NCI-H774 (cell line): ENCODE measurements around the gene SH3D19.

Experiments used
- DNase-seq: peaks from one replicate; lab custom pipeline; 2025; lab: John Stamatoyannopoulos, UW

SH3D19 gene

DNA sequence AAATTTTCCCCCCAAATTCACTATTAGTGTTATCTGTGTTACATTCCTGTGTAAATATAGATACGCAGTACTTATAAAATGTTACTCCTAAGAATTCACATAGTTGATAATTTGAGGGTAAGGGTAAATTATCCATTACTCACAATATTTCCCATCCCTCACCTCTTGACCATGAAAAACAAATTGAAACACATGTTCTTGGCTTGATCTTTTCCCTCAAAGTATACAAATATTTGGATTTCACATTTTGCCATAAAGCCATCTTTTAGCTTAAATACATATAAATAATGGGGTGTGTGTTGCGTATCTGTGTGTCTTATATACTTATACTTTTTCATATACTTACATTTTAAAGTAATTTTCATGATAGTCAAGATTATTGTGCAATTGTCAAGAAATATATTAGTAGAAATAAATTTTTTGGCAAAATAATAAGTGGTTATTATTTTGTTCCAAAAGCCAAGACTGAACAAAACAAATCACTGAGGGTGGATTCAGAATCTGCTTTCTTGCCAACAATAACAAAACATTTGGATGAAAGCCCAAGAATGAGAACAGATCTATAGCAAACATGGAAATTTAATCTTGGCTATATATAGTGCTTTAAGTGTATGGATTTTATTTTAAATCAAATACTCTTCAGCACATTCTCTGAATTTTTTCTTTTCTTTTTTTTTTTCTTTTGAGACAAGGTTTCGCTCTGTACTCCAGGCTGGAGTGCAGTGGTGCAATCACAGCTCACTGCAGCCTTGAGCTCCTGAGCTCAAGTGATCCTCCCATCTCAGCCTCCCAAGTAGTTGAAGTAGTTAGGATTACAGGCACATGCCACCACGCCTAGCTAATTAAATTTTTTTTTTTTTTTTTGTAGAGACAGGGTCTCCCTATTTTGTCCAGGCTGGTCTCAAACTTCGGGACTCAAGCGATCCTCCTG, 97.0 kb downstream of the SH3D19 start:
- DNase-seq = no peak

DNA sequence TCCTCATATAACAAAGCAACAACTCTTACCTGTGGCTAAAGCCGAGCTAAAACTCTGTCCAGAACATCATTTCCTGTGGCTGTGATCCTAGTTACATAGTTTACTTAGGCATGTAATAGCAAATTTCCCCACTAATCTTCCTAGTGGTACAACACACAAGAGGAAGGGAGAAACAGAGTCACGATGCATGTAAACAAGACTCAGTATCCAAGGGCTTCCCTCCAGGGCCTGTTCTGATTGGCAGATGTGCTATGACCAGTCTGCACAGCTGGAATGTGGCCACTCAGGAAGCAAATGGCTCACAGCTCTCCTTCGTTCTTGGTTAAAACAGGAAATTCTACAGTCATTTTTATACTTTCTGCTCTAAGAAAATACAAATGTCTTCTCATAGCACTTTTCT, 97.7 kb downstream of the SH3D19 start:
- no peak for DNase-seq

DNA sequence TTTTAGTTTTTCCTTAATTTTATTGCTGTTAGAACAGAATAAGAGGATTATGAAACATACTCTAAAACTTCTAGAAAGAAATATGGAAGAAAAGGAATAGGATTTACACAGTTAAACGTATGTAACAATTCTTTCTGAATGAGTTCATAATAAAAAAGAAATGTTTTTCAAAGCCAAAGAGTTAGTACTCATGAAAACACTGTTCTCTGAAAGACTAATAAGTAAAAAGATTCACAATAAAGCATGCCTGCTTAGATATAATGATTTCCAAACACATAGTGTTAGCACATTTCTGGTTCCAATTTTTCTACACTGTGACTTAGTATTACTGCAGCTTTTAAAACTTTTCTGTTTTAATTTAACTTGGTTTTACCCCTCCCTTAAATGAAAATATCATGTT, 98.2 kb downstream of the SH3D19 start:
- no peak for DNase-seq

DNA sequence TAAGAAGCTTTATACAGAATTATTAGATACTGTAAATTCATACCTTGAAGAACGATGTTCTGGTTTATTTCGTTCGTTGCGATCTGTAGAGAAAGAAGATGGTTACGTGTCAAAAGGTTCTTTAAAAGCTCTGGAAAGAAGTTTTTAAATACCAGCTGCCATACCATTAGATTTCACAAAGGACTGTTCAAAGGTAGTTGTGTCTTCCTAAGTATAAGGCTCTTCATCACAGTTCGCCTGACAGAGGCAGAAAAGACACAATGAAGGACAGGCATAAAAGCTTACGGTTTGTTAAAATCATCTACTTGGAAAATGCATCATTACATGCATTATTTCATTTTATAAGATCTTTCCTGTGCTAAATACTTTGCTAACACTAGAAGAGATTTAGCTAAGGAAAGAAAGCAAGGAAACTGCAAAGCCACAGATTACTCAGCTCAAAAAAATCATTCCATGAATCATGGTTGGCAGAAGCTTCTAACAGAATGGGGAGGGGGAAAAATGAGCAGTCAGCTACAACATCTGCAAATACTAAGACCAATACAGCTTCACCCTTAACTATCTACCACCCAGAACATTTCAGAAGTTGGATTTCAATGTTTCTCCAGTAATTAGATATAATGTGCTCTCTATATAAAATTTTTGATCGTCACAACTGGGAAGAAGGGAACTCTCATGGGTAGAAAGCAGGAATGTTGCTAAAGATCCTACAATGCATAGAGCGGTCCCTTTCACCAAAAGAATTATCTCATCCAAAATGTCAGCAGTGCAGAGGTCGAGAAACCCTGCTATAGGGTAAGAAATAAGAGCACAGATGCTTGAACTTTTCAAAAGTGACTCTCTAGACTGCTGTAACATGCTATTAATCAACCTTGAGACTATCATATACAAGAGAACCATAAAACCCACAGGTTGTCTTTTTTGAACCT, 99.1 kb downstream of the SH3D19 start:
- DNase-seq = no peak

DNA sequence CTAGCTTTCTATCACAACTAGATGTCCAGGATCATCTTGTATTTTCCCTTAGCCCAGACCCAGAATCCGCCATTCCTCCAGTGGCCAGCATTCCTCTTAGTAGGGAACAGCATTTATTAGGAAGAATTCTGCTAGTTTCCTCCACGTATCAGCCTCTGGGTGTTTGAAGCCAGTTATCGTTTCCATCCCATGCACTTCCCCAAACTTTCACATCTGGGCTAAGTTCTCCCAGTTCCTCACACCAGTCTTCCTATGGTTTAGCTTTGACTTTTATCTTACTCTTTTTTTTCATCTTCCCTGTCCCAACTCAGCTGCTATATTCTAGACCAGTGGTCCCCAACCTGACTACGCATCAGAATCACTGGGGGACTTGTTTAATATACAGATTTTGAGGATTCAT, 101.9 kb downstream of the SH3D19 start:
- no peak for DNase-seq

DNA sequence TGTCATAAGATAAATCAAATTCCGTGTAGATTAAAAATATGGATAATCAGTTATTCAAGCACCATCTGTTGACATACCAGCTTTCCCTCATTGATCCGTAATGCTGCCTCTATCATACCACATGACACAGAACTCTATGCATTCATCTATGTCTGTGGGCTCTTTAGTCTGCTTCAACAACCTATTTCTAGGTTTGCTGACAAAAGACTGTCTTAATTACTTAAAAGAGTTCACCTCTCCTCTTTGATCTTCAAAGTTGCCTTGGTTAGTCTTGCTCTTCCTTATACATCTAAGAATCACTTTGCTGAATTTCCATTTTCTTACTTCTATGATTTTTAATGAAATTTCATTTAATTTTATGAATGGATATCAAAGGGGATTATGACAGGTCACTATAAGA, 105.5 kb downstream of the SH3D19 start:
- DNase-seq = no peak

DNA sequence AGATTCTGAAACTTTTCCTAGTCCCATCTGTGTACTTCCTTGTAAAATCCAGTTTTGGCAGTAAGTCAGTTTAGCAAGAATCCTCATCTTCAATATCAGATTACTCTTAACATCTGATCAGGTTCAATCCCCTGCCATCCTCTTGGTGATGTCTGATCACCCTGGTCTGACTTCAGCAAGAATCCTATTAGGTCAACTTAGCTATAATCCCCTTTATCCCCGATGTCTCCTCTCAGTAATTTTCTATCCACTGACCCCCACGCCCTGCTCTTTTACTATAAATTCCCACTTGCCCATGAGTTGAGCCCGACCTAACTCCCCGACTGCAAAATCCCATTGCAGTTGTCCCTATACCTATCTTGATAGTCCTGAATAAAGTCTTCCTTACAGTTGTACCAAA, 106.3 kb downstream of the SH3D19 start:
- no peak for DNase-seq

DNA sequence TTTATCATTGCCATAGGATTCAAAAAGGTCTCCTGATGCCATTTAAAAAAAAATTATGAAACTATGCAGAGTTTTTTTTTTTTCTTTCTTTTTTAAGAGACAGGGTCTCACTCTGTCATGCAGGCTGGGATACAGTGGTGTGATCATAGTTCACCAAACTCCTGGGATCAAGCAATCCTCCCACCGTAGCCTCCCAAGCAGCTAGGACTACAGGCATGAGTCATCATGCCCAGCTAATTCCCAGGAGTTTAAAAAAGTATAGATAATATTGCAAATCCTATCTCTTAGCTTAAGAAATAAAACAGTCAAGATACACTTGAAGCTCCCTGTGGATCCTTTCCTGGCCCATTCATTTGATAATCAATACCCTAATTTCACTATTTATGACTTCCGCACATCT, 107.1 kb downstream of the SH3D19 start:
- DNase-seq = no peak

DNA sequence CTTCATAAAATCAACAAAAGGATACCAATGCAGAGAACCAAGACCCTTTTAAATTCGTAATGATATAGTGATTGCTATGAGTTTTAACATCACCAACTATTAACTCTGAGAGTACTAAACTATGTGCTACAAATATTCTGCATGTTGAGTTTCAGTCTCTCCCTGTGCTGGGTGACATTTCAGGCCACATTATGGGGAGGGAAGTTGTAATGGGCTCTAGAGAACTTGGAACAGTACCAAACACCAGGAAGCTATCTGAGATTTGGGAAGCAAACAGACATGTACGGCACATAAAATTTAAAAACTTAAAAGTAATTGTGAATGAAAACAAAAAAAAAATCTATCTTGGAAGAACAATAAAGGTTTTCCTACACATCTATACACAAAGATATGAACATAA, 108.1 kb downstream of the SH3D19 start:
- no peak for DNase-seq

DNA sequence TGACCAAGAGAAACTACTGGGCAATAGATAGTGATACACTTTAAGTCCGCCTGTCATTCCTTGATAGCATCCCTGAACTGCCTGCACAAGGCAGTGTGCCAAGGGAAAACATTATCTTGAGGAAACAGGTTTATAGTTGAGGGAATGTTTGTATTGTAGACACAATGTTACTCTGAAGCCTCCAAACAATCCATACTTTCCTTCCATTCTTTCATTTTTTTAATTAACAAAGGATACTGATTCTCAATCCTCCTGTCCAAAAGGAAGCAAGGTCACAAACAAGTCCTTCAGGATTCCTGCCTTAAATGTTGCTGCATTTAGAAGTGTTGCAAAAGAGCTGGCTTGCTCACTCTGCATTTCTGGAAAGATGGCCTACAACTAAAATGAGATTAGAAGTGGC, 110.1 kb downstream of the SH3D19 start:
- DNase-seq = no peak

DNA sequence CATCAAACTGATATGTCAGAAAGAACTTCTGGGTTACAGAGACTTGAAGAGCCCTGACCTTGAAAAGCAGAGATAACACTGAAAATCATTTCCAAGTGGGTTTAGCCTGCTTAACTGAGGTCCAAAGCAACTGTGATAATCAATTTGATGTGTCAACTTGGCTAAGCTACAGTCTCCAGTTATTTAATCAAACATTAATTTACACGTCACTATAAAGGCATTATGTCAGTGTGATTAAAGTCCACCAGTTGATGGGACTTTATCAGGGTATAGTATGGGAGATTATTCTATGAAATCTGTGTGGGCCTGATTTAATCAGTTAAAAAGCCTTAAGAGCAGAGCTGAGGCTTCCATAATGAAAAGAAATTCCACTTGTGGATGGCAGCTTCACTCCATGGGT, 117.5 kb downstream of the SH3D19 start:
- DNase-seq = no peak

DNA sequence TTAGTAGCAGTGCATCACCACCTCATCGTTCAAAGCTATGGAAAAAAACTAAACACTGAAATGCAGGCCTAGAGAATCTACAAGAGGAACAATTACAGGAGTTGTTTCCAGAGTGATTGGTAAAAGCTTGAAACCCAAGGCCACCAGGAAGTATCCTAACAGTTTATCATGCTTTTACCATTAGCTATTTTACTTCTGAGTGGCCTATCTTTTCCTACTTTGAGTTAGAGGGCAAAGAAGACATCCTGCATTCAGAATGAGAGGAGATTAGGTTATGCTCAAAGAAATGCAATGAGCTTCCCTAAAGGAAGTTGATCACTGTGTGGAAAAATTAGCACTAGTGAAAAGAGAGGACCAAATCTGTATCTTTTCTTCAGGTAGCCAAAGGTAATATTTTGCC, 118.2 kb downstream of the SH3D19 start:
- DNase-seq = no peak

DNA sequence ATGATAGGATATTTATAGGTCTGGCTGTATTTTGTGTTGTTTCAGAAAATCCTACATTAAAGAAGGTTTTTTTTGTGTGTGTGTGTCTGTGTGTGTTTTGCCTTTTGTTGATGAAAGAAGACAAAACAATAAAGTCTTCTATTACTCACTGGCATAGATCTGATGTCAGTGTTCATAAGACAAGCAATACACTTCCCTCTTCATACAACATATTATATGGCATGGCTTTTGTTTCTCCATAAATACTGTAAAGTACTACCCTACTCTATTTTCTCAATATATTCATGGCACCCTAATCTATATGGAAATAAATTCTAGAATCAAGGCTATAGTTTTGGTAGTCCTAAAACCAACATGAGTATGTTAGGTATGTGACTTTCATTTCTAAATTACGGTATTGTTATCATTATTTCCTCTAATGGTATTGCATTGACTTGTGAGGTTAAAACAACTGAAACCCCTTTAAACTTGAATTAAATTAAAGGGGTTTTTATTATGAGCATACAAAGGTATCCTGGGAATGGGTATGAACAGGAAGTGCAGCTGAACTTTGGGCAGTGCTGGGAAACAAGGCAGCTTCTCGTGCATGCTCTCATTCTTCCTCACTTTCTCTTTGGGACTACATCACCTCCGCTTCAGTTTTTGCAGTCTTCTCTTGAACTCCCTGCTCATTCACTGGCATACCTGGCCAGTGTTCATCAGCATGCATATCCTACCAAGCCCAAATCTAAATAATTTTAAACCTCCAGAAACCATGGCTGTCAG, 119.0 kb downstream of the SH3D19 start:
- no peak for DNase-seq

DNA sequence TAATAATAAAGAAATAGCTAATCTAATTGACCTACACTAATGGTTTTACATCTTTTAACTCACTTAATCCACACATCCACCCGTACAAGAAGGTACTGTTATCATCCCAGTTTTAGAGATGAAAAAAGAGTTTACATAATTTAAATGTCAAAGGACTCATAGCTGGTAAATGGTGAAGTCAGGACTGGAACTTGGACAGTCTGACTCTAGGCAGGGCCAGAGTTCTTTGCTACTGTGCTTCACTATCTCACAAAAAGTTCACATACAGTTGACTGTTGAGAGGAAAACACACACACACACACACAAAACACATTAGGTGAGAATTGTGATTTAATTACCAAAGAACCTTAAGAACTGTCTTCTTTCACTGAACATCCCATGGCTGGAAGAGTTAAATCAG, 119.7 kb downstream of the SH3D19 start:
- no peak for DNase-seq

DNA sequence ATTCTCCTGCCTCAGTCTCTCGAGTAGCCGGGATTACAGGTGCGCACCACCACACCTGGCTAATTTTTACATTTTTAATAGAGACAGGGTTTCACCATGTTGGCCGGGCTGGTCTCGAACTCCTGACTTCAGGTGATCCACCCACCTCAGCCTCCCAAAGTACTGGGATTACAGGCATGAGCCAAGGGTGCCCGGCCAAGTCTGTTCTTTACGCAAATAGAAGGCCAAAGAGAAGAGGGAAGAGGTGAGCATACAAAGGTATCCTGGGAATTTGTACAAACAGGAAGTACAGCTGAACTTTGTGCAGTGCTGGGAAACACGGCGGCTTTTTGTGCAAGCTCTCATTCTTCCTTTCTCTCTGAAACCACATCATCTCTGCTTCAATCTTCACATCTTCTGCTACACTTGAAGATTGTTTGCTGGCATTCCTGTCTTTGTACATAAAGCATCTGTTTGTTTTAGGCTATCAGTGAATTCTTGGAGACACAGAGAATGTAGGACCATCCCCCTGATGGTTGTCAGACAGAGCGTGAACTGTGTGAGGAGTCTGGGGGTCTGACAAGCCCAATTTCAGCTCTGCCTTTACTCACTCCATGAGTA, 120.4 kb downstream of the SH3D19 start:
- no peak for DNase-seq

DNA sequence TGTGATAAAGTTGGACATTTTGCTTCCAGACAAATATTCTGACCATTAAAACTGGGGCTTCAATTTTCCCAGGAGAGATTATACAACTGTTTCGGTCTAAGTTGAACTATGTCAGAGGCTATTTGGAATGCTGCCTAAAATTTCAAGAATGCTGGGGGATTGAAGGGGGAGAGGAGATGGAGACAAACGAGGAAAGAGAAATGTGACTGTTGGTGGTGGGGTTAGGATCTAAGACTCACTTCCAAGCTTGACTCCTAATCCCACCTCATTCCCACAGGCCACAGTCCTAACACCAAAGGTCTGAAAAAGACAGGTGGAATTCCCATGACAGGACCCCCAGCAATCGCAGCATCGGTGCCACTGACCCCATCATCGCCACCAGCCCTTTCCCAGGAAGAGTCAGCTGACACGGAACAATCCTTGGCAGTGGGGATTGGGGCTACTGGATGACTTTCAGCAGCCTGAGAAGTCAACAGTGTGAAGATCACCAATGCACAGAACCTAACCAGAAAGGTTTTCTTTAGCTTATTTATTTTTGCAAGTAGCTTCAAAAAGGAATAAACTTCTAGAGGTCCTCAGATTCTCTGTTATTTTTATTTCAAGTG, 122.5 kb downstream of the SH3D19 start:
- DNase-seq = no peak

DNA sequence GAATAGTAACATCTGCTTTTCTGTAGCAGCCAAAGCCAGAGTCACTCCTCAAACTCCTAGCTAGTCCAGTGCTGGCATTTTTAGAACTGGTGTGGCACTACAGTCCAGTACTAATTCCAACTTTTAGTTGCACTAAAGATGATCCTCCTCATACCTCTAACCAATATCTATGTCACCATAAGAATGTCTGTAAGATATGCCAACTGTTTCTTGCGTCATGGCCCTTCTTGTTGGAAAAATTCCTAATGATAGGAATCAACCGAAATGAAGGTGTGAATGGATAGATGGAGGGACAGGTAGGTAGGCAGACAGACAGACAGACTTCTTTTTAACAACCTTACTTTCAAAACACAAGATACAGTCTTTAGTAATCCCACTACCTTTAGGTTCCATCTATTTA, 123.0 kb downstream of the SH3D19 start:
- DNase-seq = no peak

DNA sequence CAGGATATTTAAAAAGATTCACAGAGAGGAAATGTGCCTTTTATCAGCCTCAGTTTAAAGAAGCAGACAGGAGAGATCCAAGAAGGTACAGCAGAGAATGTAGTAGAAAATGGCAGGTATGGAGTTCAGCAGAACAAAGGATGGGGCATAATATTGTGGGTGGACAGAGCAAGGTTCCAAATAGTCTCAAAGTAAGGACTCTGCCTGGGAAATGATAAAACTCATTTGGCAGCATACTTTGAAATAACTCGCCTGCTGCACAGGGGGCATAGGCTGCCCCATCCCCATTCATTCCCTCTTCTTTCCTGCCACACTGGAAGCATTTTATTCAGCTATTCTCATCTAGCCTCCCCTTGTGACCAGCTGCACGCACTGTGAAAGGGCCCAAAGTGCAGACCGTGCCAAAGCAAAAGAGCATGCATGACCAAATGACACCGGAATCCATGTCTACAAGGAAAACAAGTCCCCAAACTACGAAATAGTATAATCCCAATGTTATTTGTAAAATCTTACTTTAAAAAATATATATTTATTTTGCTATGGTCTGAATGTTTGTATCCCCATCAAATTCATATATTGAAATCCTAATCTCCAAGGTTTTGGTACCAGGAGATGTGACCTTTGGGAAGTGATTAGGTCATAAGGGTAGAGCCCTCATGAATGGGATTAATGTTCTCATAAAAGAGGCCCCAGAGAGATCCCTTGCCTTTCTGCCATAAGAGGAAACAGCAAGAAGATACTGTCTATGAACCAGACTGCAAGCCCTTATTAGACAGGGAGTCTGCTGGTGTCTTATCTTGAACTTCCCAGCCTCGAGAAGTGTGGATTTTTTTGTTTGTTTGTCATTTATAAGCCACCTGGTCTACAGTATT, 125.8 kb downstream of the SH3D19 start:
- DNase-seq = no peak

DNA sequence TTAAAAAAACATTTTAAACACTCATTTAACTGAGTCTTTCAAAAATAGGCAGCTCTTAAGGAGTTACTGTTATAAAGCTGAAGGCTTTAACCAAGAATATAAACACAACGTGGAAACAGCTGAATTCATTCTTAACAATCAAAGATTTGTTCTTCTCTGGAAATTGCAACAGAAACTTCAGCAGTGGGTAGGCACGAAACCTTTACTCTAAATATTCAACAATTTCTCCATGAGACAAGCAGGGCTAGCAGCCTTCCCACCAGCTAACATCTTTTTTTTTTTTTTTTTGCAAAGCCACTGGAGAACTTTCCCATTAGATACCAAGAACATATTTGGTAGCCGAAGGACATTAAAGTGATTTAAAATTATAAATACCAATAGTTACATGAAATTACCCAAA, 126.7 kb downstream of the SH3D19 start:
- DNase-seq = no peak

DNA sequence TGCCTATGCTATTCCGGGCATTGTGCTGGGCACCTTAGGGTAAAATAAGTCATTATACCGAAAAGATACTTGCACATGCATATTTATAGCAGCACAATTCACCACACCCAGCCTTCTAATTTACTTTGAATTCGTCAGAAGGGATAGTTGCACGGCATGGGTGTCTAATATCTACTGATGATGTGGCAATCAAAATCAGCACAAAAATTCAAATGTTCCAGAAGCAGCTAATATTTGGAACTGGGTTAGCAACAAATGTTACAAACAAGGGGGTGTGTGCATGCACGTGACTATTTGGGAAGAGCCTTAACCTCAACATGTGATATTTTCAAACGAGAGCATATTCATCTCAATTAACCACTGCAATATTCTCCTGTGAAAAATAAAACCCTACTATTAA, 128.2 kb downstream of the SH3D19 start:
- DNase-seq = no peak
